HepG2 (cell line): Measurements from ENCODE around the gene PNPLA2. TPM values are rescaled to one million over a fixed set of nuclear protein-coding genes. Genes with fewer than 3 reads are reported as not detected.

ENCODE experiments used
- ATF2 ChIP-seq: sonication (generic); formaldehyde crosslinking; IDR thresholded peaks from 2 replicates; pipeline ENCODE4 v1.4.0; 2020; ENCODE audit warnings: missing genetic modification reagents
- CBX1 ChIP-seq: IDR thresholded peaks from one replicate; pipeline ENCODE4 v1.6.1; 2016; ENCODE audit warnings: antibody characterized with exemption, low read depth
- CBX5 ChIP-seq: sonication (generic); formaldehyde crosslinking; IDR thresholded peaks from 2 replicates; pipeline ENCODE4 v1.4.0; 2020; ENCODE audit warnings: missing genetic modification reagents, borderline replicate concordance
- FOXP4 ChIP-seq: sonication (generic); formaldehyde crosslinking; IDR thresholded peaks from 2 replicates; pipeline ENCODE4 v1.4.0; 2020; ENCODE audit warnings: missing genetic modification reagents
- SMARCC2 ChIP-seq: fragments of 450-650 bp; IDR thresholded peaks from 2 replicates; pipeline ENCODE4 v1.6.1; 2017; ENCODE audit warnings: antibody characterized with exemption, mild to moderate bottlenecking
- SOX6 ChIP-seq, 2 experiments: fragments of 450-650 bp in 1 of 2; sonication (generic) in 1 of 2; formaldehyde crosslinking in 1 of 2; IDR thresholded peaks; 2 replicates each; pipeline versions ENCODE4 v1.4.0 to v1.6.1; 2017 to 2020; ENCODE audit warnings: antibody characterized with exemption in 1 of 2, mild to moderate bottlenecking in 1 of 2, missing genetic modification reagents in 1 of 2
- SRSF4 ChIP-seq: fragments of 200-400 bp; formaldehyde crosslinking; IDR thresholded peaks from one replicate; pipeline ENCODE4 v1.6.1; 2018; ENCODE audit warnings: mild to moderate bottlenecking, low read depth, low read length, moderate library complexity; ENCODE audit not compliant: poor library complexity, severe bottlenecking
- ZBTB8A ChIP-seq: sonication (generic); formaldehyde crosslinking; IDR thresholded peaks from 2 replicates; pipeline ENCODE4 v1.4.0; 2020; ENCODE audit warnings: mild to moderate bottlenecking, low read depth, missing genetic modification reagents, borderline replicate concordance
- ZFP37 ChIP-seq: sonication (generic); formaldehyde crosslinking; IDR thresholded peaks from 2 replicates; pipeline ENCODE4 v1.4.0; 2020; ENCODE audit warnings: missing genetic modification reagents, borderline replicate concordance
- ZNF12 ChIP-seq: sonication (generic); formaldehyde crosslinking; IDR thresholded peaks from 2 replicates; pipeline ENCODE4 v1.5.0; 2020; ENCODE audit warnings: missing genetic modification reagents
- ZNF275 ChIP-seq: sonication (generic); formaldehyde crosslinking; IDR thresholded peaks from 2 replicates; pipeline ENCODE4 v1.8.0; 2022; ENCODE audit warnings: missing genetic modification reagents, mild to moderate bottlenecking, inconsistent platforms, borderline replicate concordance
- ZNF282 ChIP-seq: fragments of 450-650 bp; IDR thresholded peaks from 2 replicates; pipeline ENCODE4 v1.6.1; 2018; ENCODE audit not compliant: partially characterized antibody
- ZNF350 ChIP-seq: sonication (generic); formaldehyde crosslinking; IDR thresholded peaks from 2 replicates; pipeline ENCODE4 v1.4.0; 2020; ENCODE audit warnings: mild to moderate bottlenecking, low read depth, missing genetic modification reagents, borderline replicate concordance
- ZNF512 ChIP-seq: sonication (generic); formaldehyde crosslinking; IDR thresholded peaks from 2 replicates; pipeline ENCODE4 v1.4.0; 2020; ENCODE audit warnings: mild to moderate bottlenecking, missing genetic modification reagents
- polyA plus RNA-seq, 8 experiments: library from polyadenylated mRNA; depleted of rRNA in 3 of 8; stranded (reverse) in 7 of 8; unstranded in 1 of 8; fragments of >200 nt; fragmentation: Illumina TruSeq in 4 of 8; extraction: Trizol in 4 of 8; gene quantifications; 2 replicates each; pipeline versions ENCODE4 v1.2.1 to v1.2.3, GENCODE V29; 2011 to 2016; ENCODE audit warnings: low read depth in 4 of 8, missing spikeins in 1 of 8, mixed read lengths in 1 of 8; ENCODE audit not compliant: insufficient read depth in 1 of 8
- total RNA-seq, 5 experiments: library from RNA; depleted of rRNA; stranded (reverse); fragments of >200 nt; fragmentation: Illumina TruSeq; extraction: Trizol; gene quantifications; 2 replicates each; pipeline ENCODE4 v1.2.3, GENCODE V29; 2016; ENCODE audit warnings: low read depth in 1 of 5
- TF ChIP-seq, protein P1 (sequence below): sonication (generic); formaldehyde crosslinking; IDR thresholded peaks from 2 replicates; pipeline ENCODE4 v1.4.0; 2020; ENCODE audit warnings: missing genetic modification reagents, low read depth, mild to moderate bottlenecking, borderline replicate concordance
- TF ChIP-seq, protein P2 (sequence below): sonication (generic); formaldehyde crosslinking; IDR thresholded peaks from 2 replicates; pipeline ENCODE4 v1.8.1; 2022; ENCODE audit warnings: mild to moderate bottlenecking, missing genetic modification reagents
- TF ChIP-seq, protein P3 (sequence below): sonication (generic); formaldehyde crosslinking; IDR thresholded peaks from 2 replicates; pipeline ENCODE4 v1.8.0; 2022; ENCODE audit warnings: missing genetic modification reagents, mild to moderate bottlenecking, borderline replicate concordance

The PNPLA2 gene
- total and polyA plus RNA-seq, 2 of the 13 experiments (the other 11 are each of a cell fraction or from before 2014, with no cell fraction given): 10.5 to 43.2 TPM

DNA sequence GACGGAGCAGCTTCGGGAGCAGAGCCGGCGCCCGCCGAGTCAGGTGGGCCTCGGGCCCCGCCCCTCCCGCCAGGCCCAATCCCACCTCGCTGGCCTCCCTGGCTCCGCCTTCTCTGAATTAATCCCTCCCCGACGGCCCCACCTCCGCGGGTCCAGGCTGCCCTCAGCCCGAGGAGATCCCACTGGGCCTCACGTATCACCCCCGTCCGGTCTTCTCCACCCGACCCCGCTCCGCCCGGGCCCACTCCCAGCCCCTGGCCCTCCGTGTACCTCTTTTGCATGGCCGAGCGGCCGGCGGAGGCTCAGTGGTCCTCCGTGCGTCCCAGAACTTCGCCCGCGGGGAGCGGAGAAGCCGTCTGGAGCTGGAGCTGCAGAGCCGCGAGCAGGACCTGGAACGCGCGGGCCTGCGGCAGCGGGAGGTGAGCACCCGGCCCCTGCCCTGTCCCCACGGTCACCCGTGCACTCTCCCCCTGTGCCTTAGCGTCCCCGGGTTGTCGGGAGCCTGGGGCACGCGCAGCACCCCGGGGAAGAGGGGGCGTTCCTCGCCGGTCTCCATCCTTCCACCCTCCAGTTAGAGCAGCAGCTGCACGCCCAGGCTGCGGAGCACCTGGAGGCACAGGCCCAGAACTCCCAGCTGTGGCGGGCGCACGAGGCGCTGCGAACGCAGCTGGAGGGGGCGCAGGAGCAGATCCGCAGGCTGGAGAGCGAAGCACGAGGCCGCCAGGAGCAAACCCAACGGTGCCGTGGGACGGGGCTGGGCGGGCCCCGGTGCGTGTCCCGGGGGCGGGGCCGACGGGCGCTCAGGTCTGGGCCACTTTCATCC, 11.8 kb downstream of the PNPLA2 start (continued):
- TF ChIP-seq FOXP4 (CRISPR knock-in tag): no peak
- 0 out of 2 replicates have a peak, but pooled peaks have one; percentile 22 for TF ChIP-seq ZNF350 (CRISPR knock-in tag)
- TF ChIP-seq ZBTB8A (CRISPR knock-in tag): no peak
- no peak for TF ChIP-seq ZNF512 (CRISPR knock-in tag)
- no peak for TF ChIP-seq ZNF12 (CRISPR knock-in tag)
- no peak for TF ChIP-seq ZFP37
- no peak for TF ChIP-seq ZNF282
- TF ChIP-seq, protein P1, sequence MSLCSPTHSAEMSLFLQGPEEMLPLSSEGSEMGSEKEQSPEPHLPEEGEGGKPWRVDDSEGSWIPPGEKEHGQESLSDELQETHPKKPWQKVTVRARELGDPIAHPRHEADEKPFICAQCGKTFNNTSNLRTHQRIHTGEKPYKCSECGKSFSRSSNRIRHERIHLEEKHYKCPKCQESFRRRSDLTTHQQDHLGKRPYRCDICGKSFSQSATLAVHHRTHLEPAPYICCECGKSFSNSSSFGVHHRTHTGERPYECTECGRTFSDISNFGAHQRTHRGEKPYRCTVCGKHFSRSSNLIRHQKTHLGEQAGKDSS: no peak
- TF ChIP-seq SOX6 (IDR thresholded peaks at IDR 0.05): no peak
- no peak for TF ChIP-seq SOX6 (CRISPR knock-in tag; IDR thresholded peaks at IDR 0.05)
- TF ChIP-seq SMARCC2: no peak
- TF ChIP-seq SRSF4: no peak
- 0 out of 2 replicates have a peak, but pooled peaks have one; percentile 9 for TF ChIP-seq ATF2 (CRISPR knock-in tag)
- TF ChIP-seq CBX1: peak; percentile 66
- TF ChIP-seq CBX5: no peak
- no peak for TF ChIP-seq ZNF275
- TF ChIP-seq, protein P2, sequence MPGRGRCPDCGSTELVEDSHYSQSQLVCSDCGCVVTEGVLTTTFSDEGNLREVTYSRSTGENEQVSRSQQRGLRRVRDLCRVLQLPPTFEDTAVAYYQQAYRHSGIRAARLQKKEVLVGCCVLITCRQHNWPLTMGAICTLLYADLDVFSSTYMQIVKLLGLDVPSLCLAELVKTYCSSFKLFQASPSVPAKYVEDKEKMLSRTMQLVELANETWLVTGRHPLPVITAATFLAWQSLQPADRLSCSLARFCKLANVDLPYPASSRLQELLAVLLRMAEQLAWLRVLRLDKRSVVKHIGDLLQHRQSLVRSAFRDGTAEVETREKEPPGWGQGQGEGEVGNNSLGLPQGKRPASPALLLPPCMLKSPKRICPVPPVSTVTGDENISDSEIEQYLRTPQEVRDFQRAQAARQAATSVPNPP: no peak
- TF ChIP-seq, protein P3, sequence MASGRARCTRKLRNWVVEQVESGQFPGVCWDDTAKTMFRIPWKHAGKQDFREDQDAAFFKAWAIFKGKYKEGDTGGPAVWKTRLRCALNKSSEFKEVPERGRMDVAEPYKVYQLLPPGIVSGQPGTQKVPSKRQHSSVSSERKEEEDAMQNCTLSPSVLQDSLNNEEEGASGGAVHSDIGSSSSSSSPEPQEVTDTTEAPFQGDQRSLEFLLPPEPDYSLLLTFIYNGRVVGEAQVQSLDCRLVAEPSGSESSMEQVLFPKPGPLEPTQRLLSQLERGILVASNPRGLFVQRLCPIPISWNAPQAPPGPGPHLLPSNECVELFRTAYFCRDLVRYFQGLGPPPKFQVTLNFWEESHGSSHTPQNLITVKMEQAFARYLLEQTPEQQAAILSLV (CRISPR knock-in tag): 0 out of 2 replicates have a peak, but pooled peaks have one; percentile 50
